Osteocyte (in vitro differentiated cells): Measurements from ENCODE around the gene TNC. TPM values are rescaled to one million over a fixed set of nuclear protein-coding genes. Genes with fewer than 3 reads are reported as not detected.

Experiments
- DNase-seq: peaks from one replicate; pipeline ENCODE4 v3.0.0; 2021; ENCODE audit warnings: mixed read lengths; ENCODE audit not compliant: unreplicated experiment; ENCODE audit errors: extremely low spot score
- H3K27ac Mint-ChIP-seq: one replicate; pipeline ENCODE4 v1.8.0; 2021; ENCODE audit warnings: mild to moderate bottlenecking, mixed read lengths; ENCODE audit not compliant: unreplicated experiment
- H3K27me3 Mint-ChIP-seq: one replicate; pipeline ENCODE4 v1.8.0; 2021; ENCODE audit warnings: mixed read lengths; ENCODE audit not compliant: unreplicated experiment
- H3K36me3 Mint-ChIP-seq: one replicate; pipeline ENCODE4 v1.8.0; 2021; ENCODE audit warnings: mixed read lengths; ENCODE audit not compliant: unreplicated experiment
- H3K4me1 Mint-ChIP-seq: one replicate; pipeline ENCODE4 v1.8.0; 2021; ENCODE audit warnings: mixed read lengths; ENCODE audit not compliant: unreplicated experiment
- H3K4me3 Mint-ChIP-seq: one replicate; pipeline ENCODE4 v1.8.0; 2021; ENCODE audit warnings: mild to moderate bottlenecking, moderate library complexity, mixed read lengths; ENCODE audit not compliant: unreplicated experiment
- H3K9me3 Mint-ChIP-seq: one replicate; pipeline ENCODE4 v1.8.0; 2021; ENCODE audit warnings: mixed read lengths; ENCODE audit not compliant: unreplicated experiment
- long read RNA-seq: library from polyadenylated mRNA; unstranded; transcript quantifications from one replicate; pipeline ENCODE4 v2.0.0, GENCODE V29; 2021
- total RNA-seq: library from RNA; stranded (reverse); gene quantifications from 2 replicates; pipeline ENCODE4 v1.2.1, GENCODE V29; 2021
- TF ChIP-seq, protein P1 (sequence below): fragments of 200-600 bp; sonication (generic); IDR thresholded peaks from 2 replicates; pipeline ENCODE4 v1.5.0; 2021; ENCODE audit warnings: antibody characterized with exemption, mild to moderate bottlenecking, moderate library complexity

TNC gene
- total RNA-seq: 75.1 and 81.8 TPM in 2 replicates
- long read RNA-seq, partial matches to known transcripts: 66 of 86 reads
- long read RNA-seq, other reads (novel, unspliced or antisense): 20 of 86 reads

GRCh38 chr9:115117999-115118878 is at the start of gene TNC:
TNC (minus strand) TSS chr9:115118157; CDS start chr9:115091018, 27,139 bp downstream.
- Mint-ChIP-seq H3K9me3 (no peaks in the 10 kb centered on the region), H3K27ac (peak within 1 kb of the TSS; percentile 94), H3K4me1 (peaks cover 60% of the 10 kb centered on the region), H3K4me3 (peak within 1 kb of the TSS; percentile 78), H3K36me3 (no peaks in the 10 kb centered on the region), H3K27me3 (no peaks in the 10 kb centered on the region)
- peak; percentile 85 for DNase-seq
- TF ChIP-seq, protein P1, sequence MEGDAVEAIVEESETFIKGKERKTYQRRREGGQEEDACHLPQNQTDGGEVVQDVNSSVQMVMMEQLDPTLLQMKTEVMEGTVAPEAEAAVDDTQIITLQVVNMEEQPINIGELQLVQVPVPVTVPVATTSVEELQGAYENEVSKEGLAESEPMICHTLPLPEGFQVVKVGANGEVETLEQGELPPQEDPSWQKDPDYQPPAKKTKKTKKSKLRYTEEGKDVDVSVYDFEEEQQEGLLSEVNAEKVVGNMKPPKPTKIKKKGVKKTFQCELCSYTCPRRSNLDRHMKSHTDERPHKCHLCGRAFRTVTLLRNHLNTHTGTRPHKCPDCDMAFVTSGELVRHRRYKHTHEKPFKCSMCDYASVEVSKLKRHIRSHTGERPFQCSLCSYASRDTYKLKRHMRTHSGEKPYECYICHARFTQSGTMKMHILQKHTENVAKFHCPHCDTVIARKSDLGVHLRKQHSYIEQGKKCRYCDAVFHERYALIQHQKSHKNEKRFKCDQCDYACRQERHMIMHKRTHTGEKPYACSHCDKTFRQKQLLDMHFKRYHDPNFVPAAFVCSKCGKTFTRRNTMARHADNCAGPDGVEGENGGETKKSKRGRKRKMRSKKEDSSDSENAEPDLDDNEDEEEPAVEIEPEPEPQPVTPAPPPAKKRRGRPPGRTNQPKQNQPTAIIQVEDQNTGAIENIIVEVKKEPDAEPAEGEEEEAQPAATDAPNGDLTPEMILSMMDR: no peak

DNA sequence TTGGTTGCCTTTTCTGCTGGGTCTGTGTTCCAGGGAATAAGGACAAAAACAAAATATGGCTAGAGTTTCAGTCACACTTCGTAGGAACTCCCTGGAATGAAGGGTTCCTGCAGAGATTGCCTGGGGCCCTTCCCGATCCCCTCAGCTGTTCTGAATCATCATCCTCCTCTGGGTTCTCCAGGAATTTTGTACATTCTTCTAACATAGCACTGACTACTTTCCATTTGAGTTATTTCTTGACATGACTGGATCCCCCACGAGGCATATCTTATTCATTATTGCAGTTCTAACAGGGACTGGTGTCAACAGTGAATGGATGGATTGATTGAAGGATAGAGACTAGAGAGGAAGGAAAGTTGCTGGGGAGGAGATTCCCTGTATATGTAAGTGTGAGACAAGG is 49.2 kb upstream of the TNC start:
- no peaks in the 10 kb centered on the region for H3K36me3 Mint-ChIP-seq
- TF ChIP-seq, protein P1: no peak
- no peak overlapping the region for H3K4me3 Mint-ChIP-seq
- peaks cover 66% of the 10 kb centered on the region for H3K4me1 Mint-ChIP-seq
- H3K9me3 Mint-ChIP-seq: no peaks in the 10 kb centered on the region
- peak; percentile 89 for DNase-seq
- H3K27ac Mint-ChIP-seq: peak overlapping the region; percentile 72
- H3K27me3 Mint-ChIP-seq: no peaks in the 10 kb centered on the region

- TF ChIP-seq, protein P1: no peak
- Mint-ChIP-seq H3K27me3 (no peaks in the 10 kb centered on the region), H3K9me3 (no peaks in the 10 kb centered on the region), H3K36me3 (no peaks in the 10 kb centered on the region), H3K4me3 (no peak overlapping the region), H3K27ac (no peak overlapping the region), H3K4me1 (peaks cover 58% of the 10 kb centered on the region)
- no peak for DNase-seq
Observed at GRCh38 chr9:115165233-115165632, 47.3 kb upstream of the TNC start.

DNA sequence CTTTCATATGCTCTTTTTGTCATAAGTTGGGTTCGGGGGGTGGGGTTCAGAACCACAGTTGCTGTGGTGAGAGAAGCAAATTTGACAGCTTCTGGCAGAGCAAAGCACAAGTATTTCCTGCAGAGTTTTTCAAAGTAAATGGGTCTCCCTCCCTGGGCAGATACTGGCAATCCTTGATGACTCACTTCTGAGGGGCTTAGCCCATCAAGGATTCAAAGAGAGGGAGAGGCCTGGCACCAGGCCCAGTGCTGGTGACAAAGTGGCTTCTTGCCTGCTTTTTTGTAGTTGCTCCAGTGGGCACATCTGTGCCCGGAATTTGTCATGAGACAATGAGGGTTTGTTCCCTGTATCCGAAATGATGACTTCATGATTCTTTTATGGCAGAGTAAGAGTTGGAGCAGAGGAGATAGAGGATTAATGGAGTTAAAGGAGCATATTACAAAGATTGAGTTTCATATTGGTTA is 46.6 kb upstream of the TNC start:
- H3K4me1 Mint-ChIP-seq: peaks cover 55% of the 10 kb centered on the region
- TF ChIP-seq, protein P1: no peak
- H3K9me3 Mint-ChIP-seq: no peaks in the 10 kb centered on the region
- DNase-seq: no peak
- H3K27me3 Mint-ChIP-seq: no peaks in the 10 kb centered on the region
- no peak overlapping the region for H3K4me3 Mint-ChIP-seq
- H3K27ac Mint-ChIP-seq: peak overlapping the region; percentile 71
- no peaks in the 10 kb centered on the region for H3K36me3 Mint-ChIP-seq

DNA sequence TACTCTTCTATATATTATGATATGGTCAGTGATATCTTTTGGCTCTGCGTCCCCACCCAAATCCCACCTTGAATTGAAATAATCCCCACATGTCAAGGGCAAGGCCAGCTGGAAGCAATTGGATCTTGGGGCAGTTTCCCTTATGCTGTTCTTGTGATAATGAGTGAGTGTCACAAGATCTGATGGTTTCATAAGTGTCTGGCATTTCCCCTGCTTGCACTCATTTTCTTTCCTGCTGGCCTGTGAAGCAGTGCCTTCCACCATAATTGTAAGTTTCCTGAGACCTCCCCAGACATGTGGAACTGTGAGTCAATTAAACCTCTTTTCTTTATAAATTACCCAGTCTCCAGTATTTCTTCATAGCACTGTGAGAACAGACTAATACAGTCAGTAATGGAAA is 45.0 kb upstream of the TNC start:
- DNase-seq: no peak
- Mint-ChIP-seq H3K4me1 (peaks cover 61% of the 10 kb centered on the region), H3K27ac (no peak overlapping the region), H3K4me3 (no peak overlapping the region), H3K36me3 (no peaks in the 10 kb centered on the region), H3K27me3 (no peaks in the 10 kb centered on the region), H3K9me3 (no peaks in the 10 kb centered on the region)
- TF ChIP-seq, protein P1: no peak
